ENCODE results near the gene BRD3.
A peak's percentile ranks its signal among the peaks of the same experiment; 100 is the strongest.

Gene BRD3

DNA sequence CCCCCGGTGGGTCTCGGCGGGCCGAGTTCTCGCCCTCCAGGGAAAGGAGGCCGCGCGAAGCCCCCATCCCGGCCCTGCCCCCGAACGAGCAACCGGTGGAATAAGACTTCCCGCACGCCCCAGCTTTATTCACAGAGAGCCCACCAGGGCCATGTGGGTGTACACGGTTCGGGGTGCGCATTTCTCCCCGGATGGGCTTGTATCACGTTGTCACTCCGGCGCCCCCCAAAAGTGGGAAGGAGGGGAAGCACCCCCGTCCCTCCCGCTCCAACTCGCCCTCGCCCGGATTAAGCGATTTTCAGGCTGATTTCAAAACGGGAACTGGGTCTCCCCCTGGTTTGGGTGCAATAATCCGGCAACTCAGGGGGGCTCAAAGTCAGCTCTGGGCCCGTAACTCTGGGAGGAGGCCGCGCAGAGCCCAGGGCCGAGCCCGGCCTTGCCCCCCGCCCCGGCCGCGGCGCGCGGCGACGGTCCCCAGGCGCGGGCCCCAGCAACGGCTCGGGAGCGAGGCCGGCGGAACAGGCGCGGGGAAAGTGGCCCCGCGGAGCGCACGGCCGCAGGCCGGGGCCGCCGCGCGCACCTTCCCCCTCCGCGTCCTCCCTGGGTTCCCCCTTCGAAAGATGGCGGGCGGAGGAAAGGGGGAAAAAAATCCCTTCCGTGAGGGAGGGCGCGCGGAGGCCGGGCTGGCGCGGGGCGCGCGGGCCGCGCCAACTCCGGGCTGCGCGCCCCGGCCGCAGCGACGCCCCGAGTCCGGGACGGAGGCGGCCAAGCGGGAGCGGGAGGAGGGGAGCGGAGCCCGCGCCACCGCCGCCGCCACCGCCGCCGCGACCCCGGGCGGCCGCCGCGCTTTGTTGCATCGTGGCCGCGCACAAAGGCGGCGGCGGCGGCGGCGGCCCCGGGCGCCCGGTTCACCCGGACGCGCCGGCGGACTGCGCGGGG lies 644 bp downstream of the BRD3 start:
- DNase-seq (ENCODE audit: low spot score), result peak; percentile 37

GRCh38 chr9:134066526-134066912 lies 1.3 kb downstream of the BRD3 start:
- DNase-seq (ENCODE audit: low spot score), result no peak

GRCh38 chr9:134065612-134066419 lies 2.0 kb downstream of the BRD3 start:
- peak; percentile 69 for DNase-seq (ENCODE audit: low spot score)

DNA sequence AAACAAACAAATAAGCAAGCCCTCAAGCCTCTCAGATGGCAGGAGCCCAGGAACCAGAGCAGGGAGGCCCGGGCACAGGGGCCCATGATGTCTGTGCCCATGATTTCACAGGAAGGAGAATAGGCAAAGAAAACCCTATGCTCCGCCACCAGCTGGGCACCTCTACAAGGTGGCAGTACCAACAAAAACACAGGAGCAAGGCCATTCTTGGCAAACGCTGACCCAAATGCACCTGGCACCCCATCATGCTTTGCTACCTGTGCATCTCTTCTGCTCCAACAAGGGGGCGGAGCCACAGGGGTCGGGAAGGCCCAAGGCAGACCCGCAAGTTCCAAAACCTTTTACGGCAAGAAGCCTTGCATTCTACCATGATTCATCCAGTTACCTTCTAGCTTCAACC lies 3.1 kb downstream of the BRD3 start:
- no peak for DNase-seq (ENCODE audit: low spot score)

DNA sequence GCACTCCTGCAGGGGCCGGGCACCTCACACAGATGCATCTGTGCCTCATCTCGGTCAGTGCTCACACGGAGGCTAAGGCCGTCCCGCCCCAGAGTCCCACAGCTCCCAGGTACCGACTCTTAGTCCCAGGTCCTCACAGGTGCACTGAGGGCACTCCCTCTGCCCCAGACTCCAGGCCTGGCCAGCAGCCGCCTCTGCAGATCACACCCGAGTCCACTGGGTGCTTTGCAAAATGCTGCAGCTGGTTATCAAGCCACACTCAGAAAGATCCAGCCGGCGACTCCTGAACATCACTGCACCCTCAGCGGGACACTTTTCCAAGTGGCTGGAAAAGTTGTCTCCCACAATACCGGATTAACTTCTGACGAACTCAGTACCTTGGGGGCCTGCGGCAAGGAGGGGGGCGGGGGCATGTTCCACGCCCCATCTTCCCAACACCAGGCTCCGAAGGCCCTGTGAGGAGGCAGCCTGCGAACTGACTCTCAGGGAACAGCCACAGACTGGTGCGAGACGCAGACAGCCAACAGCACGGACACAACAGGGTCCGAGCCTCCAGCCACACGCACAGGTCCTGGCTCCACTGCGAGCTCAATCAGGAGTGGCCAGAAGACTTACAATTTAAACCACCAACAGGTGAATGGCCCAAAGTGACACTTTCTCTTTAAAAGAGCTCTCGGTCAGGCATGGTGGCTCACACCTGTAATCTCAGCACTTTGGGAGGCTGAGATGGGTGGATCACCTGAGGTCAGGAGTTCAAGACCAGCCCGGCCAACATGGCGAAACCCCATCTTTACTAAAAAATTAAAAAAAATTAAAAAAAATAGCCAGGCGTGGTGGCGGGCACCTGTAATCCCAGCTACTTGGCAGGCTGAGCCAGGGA lies 4.0 kb downstream of the BRD3 start:
- no peak for DNase-seq (ENCODE audit: low spot score)

DNA sequence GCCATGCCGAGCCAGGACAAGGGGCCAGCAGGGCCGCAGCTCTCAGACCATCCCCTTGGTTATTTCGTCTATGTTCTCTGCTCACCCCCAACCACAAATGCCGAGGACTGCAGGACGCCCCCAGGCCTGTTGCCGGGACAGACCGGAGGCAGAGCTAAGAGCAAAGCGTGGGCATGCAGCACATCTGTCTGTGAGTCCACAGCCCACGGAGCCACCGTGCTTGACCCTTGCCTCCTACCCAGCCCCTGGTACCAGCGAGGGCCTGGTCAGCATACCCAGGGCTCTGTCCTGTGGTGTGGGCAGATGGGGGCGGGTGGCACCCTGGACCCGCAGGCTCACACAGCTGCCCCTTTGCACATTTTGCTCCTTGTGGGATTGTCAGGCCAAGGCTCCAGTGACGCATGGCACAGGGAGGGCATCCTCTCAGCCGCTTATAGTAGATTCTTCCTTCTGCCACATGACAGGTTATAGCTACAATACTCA lies 4.7 kb downstream of the BRD3 start:
- DNase-seq (ENCODE audit: low spot score), result no peak

DNA sequence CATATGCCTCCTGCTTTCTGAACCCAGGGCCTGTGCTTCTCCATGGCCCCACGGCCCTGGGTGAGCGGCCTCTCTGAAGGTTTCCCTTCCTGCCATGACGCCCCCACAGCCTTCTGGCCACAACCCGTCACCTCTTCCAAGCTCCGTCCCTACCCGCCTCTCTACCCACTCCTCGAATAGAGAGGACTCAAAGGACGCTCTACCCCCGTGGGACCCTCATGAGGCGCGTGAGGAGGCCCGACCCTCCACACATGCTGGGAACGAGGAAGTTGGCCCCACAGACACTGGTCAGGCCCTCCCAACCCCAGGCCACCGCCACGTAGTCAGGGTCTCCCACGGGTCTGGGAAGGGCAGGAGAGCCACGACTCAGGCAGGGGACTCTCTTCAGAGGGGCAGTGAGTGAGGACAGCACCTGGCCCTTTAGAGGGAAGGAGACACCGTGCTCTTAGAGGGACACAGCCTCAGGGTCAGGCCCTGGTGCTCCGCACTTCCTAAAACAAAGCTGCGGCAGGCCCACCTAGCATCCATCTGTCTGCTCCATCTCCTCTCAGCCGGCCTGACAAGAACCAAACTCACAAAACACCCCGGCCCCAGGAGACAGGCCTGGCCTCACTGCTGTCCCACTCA lies 5.3 kb downstream of the BRD3 start:
- no peak for DNase-seq (ENCODE audit: low spot score)

- no peak for DNase-seq (ENCODE audit: low spot score)
Observed at GRCh38 chr9:134061688-134062371, 6.0 kb downstream of the BRD3 start.

GRCh38 chr9:134061019-134061687 lies 6.7 kb downstream of the BRD3 start:
- no peak for DNase-seq (ENCODE audit: low spot score)

DNA sequence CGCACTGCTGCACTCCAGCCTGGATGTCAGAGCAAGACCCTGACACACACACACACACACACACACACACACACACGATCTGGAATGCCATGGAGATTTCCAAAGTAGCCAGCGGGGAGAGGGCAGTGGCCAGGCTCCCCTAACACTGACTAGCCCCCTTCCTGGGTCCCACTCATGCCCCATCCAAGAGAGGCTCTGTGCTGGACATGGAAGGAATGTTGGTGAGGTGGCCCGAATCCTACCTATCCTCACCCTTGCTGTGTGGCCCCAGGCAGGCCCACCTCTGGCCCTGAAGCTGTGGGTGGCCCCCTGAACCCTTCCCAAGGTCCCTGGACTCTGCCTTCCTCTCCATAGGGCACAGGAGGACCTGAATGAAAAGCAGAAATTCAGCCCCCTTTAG lies 7.3 kb downstream of the BRD3 start:
- no peak for DNase-seq (ENCODE audit: low spot score)

- peak; percentile 6 for DNase-seq (ENCODE audit: low spot score)
Observed at GRCh38 chr9:134059661-134060395, 8.0 kb downstream of the BRD3 start.

GRCh38 chr9:134059188-134059641 lies 8.6 kb downstream of the BRD3 start:
- DNase-seq (ENCODE audit: low spot score), result no peak

GRCh38 chr9:134058716-134059115 lies 9.1 kb downstream of the BRD3 start:
- DNase-seq (ENCODE audit: low spot score), result no peak

GRCh38 chr9:134057751-134058701 lies 9.8 kb downstream of the BRD3 start:
- DNase-seq (ENCODE audit: low spot score), result no peak

DNA sequence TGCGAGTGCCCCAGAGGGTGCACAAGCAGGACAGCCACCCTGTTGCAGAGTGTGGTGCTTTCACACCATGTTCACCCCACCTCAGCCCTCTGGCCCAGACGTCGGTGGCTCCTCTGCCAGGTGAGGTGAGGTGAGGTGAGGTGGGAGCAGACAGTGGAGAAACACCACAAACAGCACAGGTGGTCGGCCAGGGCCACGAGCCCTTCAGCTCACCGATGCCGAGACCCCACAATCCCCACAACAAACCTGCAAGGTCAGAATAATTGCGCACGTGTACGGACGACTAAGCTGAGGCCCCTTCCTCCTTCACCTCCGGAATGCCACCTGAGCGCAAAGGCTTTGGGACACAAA lies 10.5 kb downstream of the BRD3 start:
- DNase-seq (ENCODE audit: low spot score), result no peak

- no peak for DNase-seq (ENCODE audit: low spot score)
Observed at GRCh38 chr9:134056483-134057306, 11.1 kb downstream of the BRD3 start.

DNA sequence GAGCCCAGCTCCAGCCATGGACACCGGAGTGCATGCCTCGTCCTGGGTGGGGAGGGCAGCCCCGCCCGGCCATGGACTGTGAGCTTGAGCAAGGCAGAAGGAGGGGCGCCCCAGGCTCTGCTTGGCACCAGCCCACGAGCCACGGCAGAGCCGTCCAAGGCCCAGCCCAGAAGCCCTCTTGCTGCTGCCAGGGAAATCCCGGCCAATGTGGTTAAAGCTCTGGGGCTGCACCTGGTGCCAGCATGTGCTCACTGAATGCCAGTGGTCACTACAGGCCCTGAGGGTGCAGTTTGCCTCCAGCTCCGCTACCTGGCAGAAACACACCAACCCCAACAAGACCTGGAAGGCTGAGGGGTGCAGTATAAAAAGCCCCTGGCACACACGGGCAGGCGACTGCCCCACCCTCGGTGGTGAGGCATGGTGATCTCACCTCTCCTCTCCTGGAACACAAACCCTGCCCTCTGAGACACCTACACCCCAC lies 11.8 kb downstream of the BRD3 start:
- DNase-seq (ENCODE audit: low spot score), result no peak

All from CD4-positive, alpha-beta T cell treated with Interleukin-15 for 4 hours (primary cell).